ENCODE data around the gene KAT6B.
"Not testable (repeated sequence)": the region's sequence is repeated elsewhere in the genome, so short reads cannot be mapped to it uniquely, and the experiment has no call there.

KAT6B gene

DNA sequence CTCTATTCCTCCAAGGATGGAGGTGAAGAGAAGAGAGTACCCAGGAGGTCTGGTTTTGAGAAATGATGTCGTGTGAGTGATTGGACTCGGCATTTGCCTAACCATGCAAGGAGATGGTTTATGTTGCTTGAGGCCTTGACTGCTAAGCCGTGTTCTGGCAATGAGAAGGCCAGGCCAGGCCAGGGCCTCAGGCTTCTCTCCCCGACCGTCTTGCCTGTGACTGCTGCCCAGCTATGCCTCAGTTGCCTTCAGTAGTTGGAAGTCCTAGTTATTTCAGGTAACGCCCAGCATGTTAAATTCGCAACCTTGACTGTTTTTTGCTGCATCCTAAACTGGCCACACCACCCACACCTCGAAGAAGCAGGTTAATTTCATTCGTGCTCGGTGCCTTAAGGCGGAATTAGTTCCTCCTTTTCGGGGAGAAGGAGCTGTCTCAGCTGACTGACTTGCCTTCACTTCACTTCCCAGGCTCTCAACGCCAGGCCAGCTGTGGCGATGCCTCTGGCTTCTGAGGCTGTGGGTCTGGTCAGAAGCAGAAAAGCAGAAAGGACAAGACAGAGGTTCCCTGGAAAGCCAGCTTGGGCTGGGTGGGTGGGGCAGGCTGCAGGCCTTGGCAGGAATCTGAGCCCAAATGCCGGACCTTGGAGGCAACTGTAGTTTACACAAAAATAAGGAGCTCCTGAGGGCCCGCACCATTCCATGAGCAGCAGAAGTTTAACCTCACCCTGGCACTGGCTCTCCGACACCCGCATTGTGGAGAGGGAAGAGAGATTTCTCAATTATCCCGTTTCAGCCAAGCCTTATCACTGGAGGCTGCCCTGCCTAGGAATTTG is 223.1 kb downstream of the KAT6B start:
- no peak for FAIRE-seq

GRCh38 chr10:75050149-75050919 is 223.9 kb downstream of the KAT6B start:
- FAIRE-seq, result no peak

GRCh38 chr10:75051308-75051707 is 224.9 kb downstream of the KAT6B start:
- FAIRE-seq, result no peak

GRCh38 chr10:75055896-75056406 is 229.6 kb downstream of the KAT6B start:
- FAIRE-seq, result not testable (repeated sequence)

DNA sequence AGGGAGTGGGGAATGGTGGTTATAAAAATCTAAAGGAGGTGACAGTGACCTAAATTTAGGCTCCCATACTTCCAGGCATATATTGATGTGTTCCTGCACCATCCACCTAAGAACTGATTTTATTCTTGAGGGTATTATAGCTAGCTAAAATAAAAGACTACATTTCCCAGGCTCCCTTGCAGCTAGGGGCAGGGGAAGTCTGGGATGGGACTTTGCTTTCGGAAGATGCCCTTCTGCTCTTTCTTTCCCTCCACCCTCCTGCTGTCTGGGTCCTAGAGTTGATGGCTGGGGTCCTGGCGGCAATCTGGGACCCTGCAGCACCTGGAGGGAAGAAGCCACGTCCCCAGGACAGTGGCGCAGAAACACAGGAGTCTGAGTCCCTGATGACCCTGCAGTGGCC is 231.3 kb downstream of the KAT6B start:
- FAIRE-seq, result no peak

DNA sequence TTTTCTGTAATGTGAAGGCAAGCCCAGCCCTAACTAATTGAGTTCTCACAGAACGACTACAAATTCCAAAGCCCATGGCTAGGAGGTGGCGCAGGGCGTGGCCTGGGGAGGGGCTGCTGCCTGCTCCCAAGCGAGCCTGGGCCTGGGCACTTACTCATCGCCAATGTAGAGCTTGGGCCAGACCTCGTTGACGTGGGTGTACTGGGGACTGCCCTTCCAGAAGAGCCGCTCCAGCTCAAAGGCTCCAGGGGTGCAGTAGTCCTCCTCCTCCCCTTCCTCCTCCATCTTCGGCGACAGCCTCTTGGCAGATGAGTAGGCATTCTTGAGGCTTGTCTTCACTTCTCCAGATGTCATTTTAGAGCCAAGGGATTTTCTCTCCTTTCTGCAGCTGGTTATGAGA is 231.8 kb downstream of the KAT6B start:
- FAIRE-seq, result no peak

DNA sequence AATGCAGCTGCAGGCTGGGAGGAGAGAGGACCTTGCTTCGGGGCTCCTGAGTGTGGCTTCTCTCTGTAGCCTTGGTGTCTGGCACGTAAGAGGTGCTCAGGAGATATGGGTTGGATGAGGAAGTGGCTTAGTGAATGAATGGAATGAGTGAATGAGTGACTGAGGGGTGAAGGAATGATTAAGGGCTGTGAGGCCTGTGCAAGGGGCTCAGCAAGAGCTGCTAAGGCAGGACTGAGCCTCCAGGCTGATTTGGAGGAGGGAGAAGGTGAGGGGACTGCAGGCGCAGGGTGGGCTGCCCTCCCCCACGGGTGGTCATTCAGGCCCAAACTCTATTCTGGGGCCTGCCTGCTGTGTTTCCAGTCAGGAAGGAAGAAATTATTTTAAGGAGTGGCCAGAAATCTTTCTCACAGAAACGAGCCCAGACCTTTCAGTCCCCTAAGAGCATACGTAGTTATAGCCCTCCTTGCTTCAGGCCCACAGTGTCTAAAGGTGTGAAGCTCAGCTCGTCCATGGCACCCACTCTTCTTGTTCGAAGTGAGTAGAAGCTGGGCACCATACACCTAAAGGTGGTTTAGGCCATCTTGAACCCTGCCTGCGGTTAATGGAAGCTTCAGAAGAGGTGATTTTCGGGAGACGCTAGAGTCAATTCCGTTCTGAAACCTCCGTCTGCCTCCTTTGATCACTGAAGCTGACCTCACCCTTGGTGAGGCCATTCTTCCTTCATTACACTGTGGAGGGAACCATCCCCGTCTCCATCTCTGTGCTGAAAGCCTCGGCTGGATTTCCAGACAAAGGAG is 235.5 kb downstream of the KAT6B start:
- no peak for FAIRE-seq

DNA sequence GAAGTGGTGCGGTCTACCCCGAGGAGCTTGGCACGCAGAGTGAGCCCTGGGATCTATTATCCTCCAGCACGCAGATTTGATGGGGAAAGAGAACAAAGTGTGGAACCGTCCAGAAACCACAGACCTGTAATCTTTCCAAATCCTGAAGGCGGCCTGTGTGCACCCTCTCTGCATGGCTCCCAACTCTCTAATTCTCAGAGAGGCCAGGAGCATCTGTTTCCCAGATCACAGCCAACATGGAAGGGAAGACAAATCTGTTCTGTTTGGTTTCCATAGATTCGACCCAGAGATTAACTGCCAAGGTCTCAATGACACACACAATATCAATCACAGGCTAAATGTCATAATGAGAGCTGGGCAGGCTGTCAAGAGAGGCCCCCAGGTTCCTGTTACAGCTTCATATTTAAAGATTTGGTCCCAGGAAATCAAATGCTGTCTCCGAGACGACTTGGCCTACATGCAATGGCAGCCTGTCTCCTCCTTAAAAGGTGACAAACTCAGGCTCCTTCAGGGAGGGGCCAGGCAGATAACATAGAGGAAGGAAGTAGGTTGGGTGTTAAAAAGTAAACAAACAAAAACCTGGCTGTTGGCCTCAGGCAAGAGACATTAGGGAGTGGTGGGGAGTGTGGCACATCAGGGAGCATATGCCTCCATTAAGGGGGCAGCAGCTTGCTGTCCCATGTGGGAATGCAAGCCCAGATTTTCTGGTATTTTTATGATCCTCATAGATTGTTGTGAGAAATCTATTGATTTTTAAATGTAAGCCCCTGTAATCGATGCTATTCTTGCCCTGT is 236.3 kb downstream of the KAT6B start:
- no peak for FAIRE-seq

- FAIRE-seq, result no peak
These were observed 237.2 kb downstream of the KAT6B start for GRCh38 chr10:75063461-75064230.

DNA sequence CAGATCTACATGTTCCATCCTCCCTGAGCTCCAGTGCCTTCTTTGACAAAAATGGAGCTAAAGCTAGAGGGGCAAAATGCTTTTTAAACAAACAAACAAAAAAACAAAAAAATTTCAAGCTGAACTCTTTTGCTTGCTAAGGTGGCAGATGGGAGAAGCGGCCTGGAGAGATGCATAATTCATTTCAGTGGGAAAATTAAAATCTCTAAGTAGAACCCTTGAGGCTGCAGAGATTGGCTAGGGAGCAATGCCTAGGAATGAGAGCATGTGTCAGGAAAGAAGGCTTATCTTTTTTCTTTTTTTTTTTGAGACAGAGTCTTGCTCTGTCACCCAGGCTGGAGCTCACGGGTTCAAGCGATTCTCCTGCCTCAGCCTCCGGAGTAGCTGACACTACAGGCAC is 238.7 kb downstream of the KAT6B start:
- FAIRE-seq, result no peak

DNA sequence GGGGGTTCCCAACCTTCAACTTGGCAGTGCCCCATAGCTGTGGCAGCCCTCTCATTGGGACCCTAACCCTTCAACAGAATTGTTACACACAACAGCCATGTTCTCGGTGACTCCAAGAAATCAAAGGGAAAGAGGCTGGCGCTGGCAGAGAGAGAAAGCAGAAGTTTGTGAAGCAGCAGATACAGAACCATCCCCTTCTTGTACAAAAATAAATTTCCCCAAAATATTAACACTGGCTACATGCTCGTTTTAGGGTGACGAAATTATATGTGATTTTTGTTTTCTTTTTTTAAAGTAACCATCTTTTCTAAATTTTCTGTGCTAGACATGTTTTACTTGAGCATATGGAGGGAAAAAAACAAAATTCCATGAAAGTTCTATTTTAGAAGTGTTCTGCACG is 239.9 kb downstream of the KAT6B start:
- FAIRE-seq, result no peak

DNA sequence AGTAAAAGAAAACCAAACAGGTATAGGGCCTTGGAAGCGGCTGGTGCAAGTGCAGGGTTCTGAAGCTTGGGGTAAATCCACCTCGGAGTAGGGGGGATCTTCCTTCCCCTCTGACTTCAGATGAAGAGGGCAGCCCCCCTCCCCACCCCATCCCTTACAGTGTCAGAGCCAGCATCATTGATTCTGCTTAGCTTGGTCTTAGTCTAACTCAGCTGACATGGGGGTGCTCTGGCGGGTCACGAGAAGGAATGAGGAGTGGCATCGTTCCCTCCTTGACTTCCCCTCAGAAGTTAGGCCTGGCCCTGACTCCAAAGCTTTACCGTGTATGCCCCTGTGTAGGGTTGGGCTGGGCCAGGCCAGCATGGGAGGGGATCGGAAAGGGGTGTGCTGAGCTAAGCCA is 240.9 kb downstream of the KAT6B start:
- no peak for FAIRE-seq

GRCh38 chr10:75068523-75068922 is 242.1 kb downstream of the KAT6B start:
- no peak for FAIRE-seq

- FAIRE-seq, result no peak
These were observed 244.1 kb downstream of the KAT6B start for GRCh38 chr10:75070476-75070875.

- no peak for FAIRE-seq
These were observed 244.6 kb downstream of the KAT6B start for GRCh38 chr10:75070961-75071428.

DNA sequence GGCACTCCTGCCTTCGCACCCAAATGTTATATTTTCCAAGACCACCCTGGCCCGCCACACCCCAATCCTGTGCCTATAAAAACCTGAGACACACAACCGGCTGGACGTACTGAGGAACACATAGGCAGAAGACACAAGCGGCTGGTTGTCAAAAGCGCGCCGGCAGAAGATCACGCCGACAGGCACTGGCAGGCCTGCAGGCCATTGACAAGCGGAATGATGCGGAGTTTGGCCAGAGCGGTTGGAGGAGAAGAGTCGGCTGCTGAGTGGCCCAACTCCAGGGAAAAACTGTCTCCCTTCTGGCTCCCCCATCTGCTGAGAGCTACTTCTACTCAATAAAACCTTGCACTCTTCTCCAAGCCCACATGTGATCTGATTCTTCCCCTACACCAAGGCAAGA is 245.4 kb downstream of the KAT6B start:
- no peak for FAIRE-seq

- FAIRE-seq, result no peak
These were observed 246.3 kb downstream of the KAT6B start for GRCh38 chr10:75072727-75073126.

DNA sequence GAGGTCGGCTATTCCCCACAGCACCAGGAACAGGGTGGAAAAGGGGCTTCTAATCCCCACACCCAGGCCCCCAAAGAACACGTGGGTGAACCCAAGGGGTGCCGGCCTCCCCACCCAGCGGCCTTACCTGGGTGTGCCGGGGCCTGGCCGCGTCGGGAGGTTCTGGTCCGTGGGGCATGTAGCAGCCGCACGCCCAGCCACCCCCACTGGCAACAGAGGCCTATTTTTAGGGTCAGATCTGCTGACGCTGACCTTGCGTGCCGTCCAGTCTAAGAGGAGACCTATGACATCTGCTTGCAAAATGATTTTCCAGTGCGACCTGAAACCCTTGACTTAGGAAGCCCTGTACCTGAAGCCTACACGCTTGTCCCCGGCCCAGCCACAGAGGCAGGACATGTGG is 247.0 kb downstream of the KAT6B start:
- no peak for FAIRE-seq

DNA sequence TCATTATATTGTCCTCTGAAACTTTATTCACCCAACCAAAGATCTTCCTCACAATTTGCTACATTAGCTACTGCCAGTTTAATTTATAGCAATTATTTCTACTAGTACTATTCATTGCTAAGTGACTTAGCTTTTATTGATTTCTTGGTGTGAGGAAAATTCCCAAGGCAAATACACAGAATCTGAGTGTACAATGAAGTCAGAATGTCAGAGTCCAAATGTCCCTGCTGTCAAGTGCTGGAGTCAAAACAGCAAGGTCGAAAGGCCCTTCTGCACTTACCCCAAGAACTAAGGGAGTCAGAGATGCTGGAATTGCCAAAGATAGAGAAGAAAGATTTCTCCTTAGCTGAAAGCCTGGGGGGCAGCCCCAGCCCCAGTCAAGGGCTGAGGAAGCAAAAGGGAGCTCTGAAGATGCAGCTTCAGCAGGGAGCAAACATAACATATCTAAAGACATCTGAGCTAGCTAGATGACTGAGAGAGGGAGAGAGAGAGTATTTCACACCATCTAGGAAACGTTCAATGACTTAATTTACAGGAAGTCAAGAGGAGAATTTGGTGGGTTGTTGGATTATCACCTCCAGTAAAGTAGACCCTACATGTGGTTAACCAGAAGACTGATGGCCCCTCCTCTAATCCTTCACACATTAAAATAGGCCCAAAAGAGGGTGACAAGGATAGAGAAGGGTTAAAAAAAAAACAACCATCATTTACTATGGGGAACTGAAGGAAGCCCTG is 248.5 kb downstream of the KAT6B start:
- no peak for FAIRE-seq

- FAIRE-seq, result no peak
These were observed 249.9 kb downstream of the KAT6B start for GRCh38 chr10:75076348-75076747.

Measured in A204.1 (cell line).